ENCODE data around the gene VAPB.

VAPB gene

DNA sequence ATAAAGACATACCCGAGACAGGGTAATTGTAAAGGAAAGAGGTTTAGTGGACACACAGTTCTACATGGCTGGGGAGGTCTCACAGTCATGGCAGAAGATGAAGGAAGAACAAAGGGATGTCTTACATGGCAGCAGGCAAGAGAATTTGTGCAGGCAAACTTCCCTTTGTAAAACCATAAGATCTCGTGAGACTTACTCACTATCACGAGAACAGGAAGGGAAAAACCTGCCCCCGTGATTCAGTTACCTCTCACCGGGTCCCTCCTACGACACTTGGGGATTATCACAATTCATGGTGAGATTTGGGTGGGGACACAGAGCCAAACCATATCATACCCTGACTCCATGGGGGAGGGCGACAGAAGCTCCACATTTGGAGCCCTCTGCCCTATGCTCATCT, 7.4 kb upstream of the VAPB start:
- no peak for DNase-seq

DNA sequence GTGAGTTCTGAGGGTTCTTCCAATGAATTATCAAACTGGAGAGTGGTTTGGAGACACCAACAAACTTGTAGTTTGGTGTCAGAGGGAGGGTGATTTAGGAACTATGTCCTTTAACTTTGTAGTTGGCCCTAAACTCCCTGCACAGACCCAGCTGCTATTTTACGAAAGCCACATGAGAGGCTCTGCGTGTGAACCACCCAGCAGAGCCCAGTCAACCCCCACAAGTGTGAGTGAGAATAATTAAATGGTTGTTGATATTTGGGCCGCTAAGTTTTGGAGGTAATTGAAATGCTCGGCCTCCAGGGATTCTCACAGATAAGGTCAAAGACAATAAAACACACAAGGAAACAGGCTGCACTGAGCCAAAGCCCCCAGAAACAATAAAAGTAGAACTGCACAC, 6.9 kb upstream of the VAPB start:
- no peak for DNase-seq

- DNase-seq, result no peak
Measured at GRCh38 chr20:58384821-58385220, 4.2 kb upstream of the VAPB start.

- no peak for DNase-seq
Measured at GRCh38 chr20:58388028-58388601, 914 bp upstream of the VAPB start.

- no peak for DNase-seq
Measured at GRCh38 chr20:58389324-58389967, 417 bp downstream of the VAPB start.

GRCh38 chr20:58389968-58390658, 1.1 kb downstream of the VAPB start:
- no peak for DNase-seq

DNA sequence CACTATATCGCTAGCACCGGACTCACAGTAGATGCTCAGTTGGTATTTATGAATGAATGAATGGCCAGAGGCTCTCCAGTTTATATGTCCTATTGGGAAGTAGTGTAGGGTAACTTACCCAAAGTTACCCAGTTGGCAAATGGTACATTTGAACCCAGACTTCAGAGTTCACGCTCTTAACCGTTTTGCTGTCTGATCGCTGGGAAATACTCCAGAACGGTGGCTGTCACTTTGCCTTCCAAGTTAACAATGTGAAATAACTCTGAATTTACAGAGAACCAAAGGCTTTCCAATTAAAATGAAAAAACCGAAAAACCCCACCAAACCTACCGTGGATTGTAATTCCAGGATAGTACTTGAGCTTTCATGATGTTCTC, 1.6 kb downstream of the VAPB start:
- DNase-seq, result no peak

GRCh38 chr20:58392286-58392685, 3.3 kb downstream of the VAPB start:
- DNase-seq, result no peak

- no peak for DNase-seq
Measured at GRCh38 chr20:58393299-58393698, 4.3 kb downstream of the VAPB start.

GRCh38 chr20:58394801-58395200, 5.8 kb downstream of the VAPB start:
- no peak for DNase-seq

DNA sequence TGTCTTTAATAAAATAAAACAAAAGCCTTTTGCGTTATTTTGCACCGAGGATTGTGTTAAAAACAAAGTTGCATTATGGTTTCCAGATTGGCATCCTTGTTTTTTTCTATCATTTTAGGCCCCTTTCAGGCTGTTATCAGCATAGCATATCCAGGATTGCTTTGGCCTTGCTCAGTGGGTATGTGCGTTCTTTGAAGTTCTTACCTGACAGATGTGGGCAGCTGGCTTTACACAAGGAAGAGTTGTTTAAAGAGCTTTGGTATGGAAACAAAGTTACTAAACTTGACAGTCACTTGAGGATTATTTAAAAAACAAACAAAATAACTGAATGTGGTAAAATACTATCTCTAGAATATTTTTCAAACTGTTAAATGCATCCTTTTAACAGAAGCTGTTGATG, 6.6 kb downstream of the VAPB start:
- no peak for DNase-seq

DNA sequence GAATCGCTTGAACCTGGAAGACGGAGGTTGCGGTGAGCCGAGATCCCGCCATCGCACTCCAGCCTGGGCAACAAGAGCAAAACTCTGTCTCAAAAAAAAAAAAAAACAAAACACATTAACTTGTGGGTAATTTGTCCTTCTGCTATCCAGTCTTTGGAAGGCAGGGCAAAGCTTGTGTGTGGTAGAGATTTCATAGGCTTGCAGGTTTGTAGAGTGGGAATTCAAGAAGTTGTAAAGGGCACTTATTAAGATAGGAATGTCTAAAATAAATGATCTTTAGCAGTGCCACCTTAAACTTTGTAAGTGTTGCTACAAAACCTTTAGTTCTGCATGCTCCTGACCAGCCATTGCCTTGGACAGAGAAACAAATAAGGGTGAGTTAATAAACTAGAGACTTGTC, 8.4 kb downstream of the VAPB start:
- DNase-seq, result no peak

DNA sequence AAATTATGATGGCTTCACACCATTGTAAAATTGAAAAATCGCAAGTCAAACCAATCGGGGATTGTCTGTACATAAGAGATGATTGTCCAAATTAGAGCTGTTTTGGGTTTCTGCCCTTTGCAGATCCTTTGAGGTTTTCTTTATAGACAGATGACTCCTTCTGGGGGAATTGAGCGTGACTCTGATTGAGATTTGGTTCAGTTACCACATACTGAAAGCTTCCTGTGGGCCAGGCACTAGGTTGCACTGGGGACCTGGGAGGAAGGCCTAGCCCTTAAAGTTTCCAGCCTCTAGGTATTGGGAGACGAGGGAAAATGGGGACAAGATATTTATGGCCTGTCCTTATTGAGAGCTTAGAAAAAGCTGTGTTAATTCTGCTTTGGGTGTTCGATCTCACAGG, 9.2 kb downstream of the VAPB start:
- DNase-seq, result no peak

DNA sequence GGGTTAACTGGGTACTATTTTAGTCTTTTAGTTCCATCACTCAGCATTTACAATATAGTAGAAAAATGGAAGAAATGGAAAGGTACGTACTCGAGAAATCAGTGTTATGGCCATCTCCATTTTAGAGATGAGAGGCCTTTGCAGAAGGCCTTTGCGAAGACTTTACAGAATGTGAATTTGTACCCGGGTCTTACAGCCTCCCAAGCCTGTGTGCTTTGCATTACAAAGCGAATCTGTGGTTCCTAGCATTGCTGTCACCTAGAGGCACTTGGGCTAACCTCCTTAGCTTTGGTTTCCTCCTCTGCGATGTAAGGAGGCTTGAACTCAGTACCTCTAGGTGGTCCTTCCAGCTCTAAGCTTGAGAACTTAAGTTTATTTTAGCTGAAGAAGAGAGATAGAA, 10.9 kb downstream of the VAPB start:
- no peak for DNase-seq

- DNase-seq, result no peak
Measured at GRCh38 chr20:58401162-58401561, 12.1 kb downstream of the VAPB start.

DNA sequence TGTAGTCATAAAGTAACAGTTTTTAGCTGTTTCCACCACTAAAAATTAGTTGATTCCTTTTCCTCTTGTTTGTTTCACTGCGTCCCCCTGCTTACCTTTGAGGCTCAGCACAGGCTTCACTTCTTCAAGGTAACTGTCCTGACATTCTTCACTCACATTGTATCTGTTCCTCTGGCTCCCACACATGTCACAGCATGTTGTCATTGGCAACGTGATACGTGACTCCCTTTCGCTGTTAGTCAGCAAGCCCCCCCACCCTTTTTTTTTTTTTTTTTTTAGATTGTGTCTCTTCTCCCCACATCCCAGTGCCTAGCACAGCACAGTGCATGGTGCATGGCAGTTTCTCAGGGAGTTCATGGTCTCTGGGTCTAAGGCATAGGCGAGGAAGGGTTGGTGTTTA, 13.3 kb downstream of the VAPB start:
- DNase-seq, result no peak

DNA sequence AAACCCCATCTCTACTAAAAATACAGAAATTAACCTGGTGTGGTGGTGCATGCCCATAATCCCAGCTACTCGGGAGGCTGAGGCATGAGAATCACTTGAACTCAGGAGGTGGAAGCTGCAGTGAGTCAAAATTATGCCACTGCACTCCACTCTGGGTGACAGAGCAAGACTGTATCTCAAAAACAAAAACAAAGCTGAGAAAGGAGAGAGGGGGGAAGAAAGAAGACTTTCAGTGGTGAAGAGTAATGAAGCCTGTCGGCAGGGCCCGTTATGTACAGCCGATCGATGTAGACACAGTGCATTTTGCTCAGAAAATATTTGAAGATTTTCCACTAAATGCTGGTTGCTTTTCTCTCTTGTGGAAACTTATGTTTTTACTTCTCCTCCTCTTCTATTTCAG, 13.8 kb downstream of the VAPB start:
- no peak for DNase-seq

DNA sequence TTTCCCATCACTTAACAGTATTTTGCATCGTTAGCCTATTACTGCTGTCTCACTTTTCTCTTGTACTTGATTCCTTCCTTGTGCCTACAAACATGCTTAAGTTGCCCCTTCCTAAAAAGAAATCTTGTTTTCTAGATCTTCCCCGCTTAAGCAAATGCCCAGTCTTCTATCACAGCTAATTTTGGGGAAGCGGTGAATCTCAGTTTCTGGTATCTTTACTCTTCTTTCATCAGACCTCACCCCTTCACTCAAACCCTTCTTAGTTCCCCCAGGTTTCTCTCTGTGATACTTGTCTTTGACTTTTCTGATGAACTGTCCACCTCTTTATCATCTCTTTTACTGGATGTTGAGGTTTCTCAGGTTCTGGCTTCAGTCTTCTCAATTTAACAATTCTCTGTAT, 14.2 kb downstream of the VAPB start:
- no peak for DNase-seq

DNA sequence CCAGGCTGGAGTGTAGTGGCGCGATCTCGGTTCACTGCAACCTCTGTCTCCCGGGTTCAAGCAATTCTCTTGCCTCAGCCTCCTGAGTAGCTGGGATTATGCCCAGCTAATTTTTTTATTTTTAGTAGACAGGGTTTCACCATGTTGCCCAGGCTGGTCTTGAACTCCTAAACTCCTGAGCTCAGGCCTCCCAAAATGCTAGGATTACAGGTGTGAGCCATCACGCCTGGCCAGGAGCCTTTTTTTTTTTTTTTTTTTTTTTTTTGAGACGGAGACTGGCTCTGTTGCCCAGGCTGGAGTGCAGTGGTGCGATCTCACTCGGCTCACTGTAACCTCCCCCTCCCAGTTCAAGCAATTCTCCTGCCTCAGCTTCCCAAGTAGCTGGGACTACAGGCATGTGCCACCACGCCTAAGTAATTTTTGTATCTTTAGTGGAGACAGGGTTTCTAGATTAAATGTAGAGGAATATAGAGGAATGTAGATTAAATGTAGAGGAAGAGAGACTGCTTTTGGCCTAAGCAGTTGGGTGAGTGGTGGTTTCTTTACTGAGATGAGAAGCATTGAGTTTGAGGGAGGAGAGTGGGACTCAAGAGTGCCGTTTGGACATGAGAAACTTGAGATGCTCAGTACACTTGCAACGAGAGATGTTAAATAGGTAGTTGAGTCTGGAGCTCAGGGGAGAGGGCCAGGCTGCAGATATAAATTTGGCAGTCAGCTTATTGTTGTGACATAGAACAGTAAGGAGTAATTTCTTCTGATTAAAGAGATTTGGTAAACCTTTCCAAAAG, 16.7 kb downstream of the VAPB start:
- no peak for DNase-seq

DNA sequence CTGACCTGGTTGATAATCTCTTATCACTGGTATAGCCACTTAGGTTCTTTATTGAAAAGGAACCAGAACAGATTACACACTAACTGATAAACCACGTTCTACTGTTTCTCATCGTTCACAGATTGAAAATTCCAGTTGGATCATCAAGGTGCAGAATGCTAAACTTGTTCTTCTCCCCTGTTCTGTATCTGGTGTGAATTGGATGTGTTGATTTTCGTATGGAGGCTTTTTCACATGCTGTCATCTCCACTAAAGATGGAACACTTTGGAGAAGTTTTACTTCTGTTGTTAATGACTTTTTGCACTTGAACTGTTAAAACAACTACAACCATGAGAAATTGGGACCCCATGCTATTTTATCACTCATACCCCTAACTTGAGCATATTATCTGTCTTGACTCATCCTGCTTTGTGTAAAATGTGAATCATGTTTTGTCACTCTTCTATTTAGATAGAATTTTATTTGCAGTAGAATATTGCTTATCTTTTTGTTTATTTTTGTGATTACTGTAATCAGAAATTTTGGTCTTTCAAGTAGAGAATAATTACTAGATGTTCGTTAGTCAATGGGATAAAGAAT, 17.5 kb downstream of the VAPB start:
- DNase-seq, result no peak

DNA sequence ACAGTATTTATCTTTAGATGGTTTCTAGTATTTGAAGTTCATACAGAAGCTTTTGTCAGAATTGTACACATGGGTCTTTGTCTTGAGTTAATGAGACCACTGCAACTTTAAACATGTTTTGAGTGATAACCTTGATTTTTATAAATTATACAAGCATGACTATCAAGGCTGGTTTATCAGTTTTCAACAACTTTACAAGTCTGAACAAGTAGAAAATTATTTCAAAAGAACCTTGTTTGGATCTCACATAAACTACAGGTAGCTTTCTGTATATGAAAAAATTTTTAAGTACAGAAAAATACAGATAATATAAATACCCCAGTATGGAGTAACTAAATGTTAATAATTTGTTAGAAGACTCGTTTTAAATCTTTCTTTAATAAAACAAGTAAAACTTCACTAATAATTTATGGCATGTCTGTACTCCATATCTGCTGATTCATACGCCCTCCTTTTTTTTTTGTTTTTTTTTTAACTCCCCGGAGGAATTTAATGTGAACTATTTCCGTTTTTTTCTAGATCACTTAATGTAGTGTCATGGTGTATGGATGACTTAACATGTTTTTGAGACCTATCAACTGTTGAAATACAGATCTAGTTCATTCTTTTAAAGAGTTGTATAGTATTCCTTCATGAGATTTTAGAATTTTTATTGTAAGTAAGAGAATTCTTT, 18.3 kb downstream of the VAPB start:
- no peak for DNase-seq

GRCh38 chr20:58407966-58408557, 19.0 kb downstream of the VAPB start:
- DNase-seq, result no peak
